Tibial nerve (tissue), 4 donors: ENCODE data around the gene ASTN1. TPM values are rescaled to one million over a fixed set of nuclear protein-coding genes. Genes with fewer than 3 reads are reported as not detected.

Experiments used
- DNase-seq, 2 donors: peaks; one replicate each; pipeline ENCODE4 v3.0.0-alpha.2; 2019; ENCODE audit warnings: low spot score in 2 of 2
- H3K27ac ChIP-seq, 4 donors: fragments of 200-600 bp; sonication (generic) in 3 of 4; one replicate each; pipeline ENCODE4 v1.5.1; 2017 to 2019; ENCODE audit warnings: mild to moderate bottlenecking in 1 of 4
- H3K27me3 ChIP-seq, 2 donors: fragments of 200-600 bp; sonication (generic) in 1 of 2; one replicate each; pipeline versions ENCODE4 v1.5.1 to v1.6.0; 2017 to 2019
- H3K36me3 ChIP-seq, 3 donors: fragments of 200-600 bp; sonication (generic); one replicate each; pipeline ENCODE4 v1.5.1; 2018 to 2019
- H3K4me1 ChIP-seq, 4 donors: fragments of 200-600 bp; sonication (generic) in 3 of 4; one replicate each; pipeline ENCODE4 v1.5.1; 2017 to 2019
- H3K4me3 ChIP-seq, 4 donors: fragments of 200-600 bp; sonication (generic) in 3 of 4; one replicate each; pipeline ENCODE4 v1.5.1; 2017 to 2019; ENCODE audit warnings: mild to moderate bottlenecking in 1 of 4, moderate library complexity in 1 of 4
- H3K9me3 ChIP-seq, 4 donors: fragments of 200-600 bp; sonication (generic) in 3 of 4; one replicate each; pipeline ENCODE4 v1.5.1; 2017 to 2019
- EP300 ChIP-seq, 2 donors: sonication (generic); formaldehyde crosslinking; IDR thresholded peaks; one replicate each; pipeline ENCODE4 v1.6.1; 2017; ENCODE audit warnings: antibody characterized with exemption in 2 of 2, mild to moderate bottlenecking in 1 of 2
- POLR2A ChIP-seq, 2 donors: fragments of 450-650 bp; IDR thresholded peaks; one replicate each; pipeline ENCODE4 v1.6.1; 2017; ENCODE audit warnings: antibody characterized with exemption in 2 of 2, mild to moderate bottlenecking in 2 of 2, moderate library complexity in 2 of 2
- WGBS, 2 donors: methylation state at CpG; one replicate each; pipeline ENCODE4 v1.1.5; 2018; 5-methylcytosine and 5-hydroxymethylcytosine counted together
- total RNA-seq, 4 donors: library from RNA; depleted of rRNA; stranded (reverse); fragments of >200 nt; gene quantifications; one replicate each; pipeline ENCODE4 v1.1.0, GENCODE V29; 2016
- TF ChIP-seq, protein P1 (sequence below), 5 experiments: fragments of 200-600 bp in 3 of 5; fragments of 450-650 bp in 2 of 5; sonication (generic) in 3 of 5; IDR thresholded peaks; one replicate each; pipeline ENCODE4 v1.5.1; 2016 to 2019; ENCODE audit warnings: antibody characterized with exemption in 5 of 5, mild to moderate bottlenecking in 3 of 5, moderate library complexity in 2 of 5

ASTN1 gene
- total RNA-seq, 4 donors from 2014 or later = 0.30 to 0.63 TPM; not detected in 2

DNA sequence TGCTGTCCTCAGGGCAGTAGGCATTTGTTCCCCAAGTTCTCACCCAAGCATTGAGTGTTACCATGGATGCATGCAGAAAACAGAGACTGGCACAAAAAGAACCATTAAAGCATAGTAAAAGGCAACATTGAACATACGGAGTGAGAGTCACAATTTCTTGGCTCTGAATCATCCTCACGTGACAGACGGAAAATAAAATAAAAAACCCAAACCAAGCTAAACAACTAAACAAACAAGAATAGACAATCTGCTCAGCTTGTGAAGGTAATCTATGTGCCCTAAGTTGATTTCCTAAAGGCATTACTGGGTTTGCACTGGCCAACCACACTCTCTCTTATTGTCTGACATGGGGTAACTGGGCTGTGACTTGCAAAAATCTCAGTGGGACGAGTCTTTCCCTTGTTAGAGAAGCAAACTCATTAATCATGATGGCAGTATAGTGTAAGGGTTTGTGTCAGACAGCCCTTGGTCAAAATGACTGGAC is 306.0 kb downstream of the ASTN1 start:
- H3K27ac ChIP-seq = no peak overlapping the region
- DNase-seq = no peak
- WGBS, 2 donors = 44 to 54% methylated on average over 4 of the region's 4 CpGs
- H3K4me1 ChIP-seq = no peaks in the 10 kb centered on the region
- TF ChIP-seq EP300 (IDR thresholded peaks at IDR 0.05) (no peak), POLR2A (IDR thresholded peaks at IDR 0.05) (no peak)
- TF ChIP-seq, protein P1, sequence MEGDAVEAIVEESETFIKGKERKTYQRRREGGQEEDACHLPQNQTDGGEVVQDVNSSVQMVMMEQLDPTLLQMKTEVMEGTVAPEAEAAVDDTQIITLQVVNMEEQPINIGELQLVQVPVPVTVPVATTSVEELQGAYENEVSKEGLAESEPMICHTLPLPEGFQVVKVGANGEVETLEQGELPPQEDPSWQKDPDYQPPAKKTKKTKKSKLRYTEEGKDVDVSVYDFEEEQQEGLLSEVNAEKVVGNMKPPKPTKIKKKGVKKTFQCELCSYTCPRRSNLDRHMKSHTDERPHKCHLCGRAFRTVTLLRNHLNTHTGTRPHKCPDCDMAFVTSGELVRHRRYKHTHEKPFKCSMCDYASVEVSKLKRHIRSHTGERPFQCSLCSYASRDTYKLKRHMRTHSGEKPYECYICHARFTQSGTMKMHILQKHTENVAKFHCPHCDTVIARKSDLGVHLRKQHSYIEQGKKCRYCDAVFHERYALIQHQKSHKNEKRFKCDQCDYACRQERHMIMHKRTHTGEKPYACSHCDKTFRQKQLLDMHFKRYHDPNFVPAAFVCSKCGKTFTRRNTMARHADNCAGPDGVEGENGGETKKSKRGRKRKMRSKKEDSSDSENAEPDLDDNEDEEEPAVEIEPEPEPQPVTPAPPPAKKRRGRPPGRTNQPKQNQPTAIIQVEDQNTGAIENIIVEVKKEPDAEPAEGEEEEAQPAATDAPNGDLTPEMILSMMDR (IDR thresholded peaks at IDR 0.05) = no peak
- no peaks in the 10 kb centered on the region for H3K27me3 ChIP-seq
- H3K36me3 ChIP-seq = no peaks in the 10 kb centered on the region
- H3K9me3 ChIP-seq = no peaks in the 10 kb centered on the region
- no peak overlapping the region for H3K4me3 ChIP-seq

DNA sequence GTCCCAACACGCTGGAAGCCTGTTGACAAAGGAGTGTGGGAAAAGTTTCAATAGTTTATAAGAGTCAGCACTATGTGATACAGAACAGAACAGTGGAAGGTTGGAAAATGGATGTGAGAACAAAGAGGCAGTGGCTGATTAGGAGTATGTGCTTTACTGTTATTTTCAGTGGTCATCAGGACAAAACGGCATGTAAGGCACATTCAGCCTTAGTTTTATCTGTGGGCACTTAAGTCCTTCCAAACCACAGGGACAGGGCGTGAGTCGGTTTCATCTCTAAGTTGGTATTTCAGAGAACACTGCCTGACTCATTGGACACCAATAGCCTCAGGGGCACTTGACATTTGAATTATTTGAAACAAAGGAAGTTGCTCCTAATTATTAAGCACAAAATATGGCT is 306.9 kb downstream of the ASTN1 start:
- H3K27ac ChIP-seq = no peak overlapping the region
- H3K4me3 ChIP-seq = no peak overlapping the region
- H3K9me3 ChIP-seq = no peaks in the 10 kb centered on the region
- H3K27me3 ChIP-seq = no peaks in the 10 kb centered on the region
- H3K4me1 ChIP-seq = no peaks in the 10 kb centered on the region
- no peaks in the 10 kb centered on the region for H3K36me3 ChIP-seq
- WGBS, 2 donors = 56 to 58% methylated on average over 4 of the region's 4 CpGs
- TF ChIP-seq, protein P1 (IDR thresholded peaks at IDR 0.05) = no peak
- TF ChIP-seq POLR2A (IDR thresholded peaks at IDR 0.05) = no peak
- no peak for TF ChIP-seq EP300 (IDR thresholded peaks at IDR 0.05)
- no peak for DNase-seq

DNA sequence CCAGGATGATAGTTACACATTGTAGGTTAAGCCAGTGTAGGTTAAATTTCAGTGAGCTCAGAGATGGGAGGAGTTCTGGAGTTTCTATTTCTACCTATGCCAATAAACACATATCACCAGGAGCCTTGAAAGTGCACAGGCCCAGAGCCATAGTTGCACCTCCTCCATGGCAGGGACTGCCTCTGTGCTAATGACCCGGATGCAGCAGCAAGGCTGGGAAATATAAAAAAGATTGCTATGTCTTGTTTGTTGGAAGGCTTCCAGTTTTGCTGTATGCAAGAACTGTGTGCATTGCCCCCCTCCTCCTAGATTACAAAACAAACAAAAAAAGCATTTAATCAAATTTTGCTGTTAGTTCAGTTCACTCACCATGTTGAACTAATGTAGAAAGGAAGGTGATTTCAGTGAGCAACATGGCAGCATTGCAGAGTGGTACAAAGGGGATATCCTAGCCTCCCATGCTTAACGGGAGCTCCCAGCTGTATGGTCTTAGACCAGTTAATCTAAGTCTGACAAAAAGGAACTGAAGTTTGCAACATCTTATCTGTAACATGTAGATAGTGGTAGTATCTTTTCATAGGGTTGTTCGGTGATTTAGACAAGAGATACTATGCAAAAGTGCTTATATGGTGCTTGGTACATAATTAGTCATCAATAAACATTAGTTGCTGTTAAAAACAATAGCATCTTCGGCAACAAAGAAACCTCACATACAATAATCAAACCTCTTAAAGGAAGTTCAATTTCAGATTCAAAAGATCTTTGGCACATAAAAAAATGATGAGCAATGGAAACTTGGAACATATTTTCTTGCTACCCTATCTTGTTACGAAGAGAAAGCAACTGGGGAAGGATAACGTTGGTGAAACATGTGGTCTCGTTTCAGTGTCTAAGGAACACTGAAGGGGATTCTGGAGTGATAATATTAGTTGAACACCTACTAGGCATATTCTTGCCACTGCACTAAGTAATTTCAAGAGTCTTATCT is 309.5 kb downstream of the ASTN1 start:
- 69 to 73% methylated on average over 7 of the region's 7 CpGs for WGBS, 2 donors
- DNase-seq = no peak
- TF ChIP-seq, protein P1 (IDR thresholded peaks at IDR 0.05) = no peak
- TF ChIP-seq POLR2A (IDR thresholded peaks at IDR 0.05) = no peak
- no peak for TF ChIP-seq EP300 (IDR thresholded peaks at IDR 0.05)

DNA sequence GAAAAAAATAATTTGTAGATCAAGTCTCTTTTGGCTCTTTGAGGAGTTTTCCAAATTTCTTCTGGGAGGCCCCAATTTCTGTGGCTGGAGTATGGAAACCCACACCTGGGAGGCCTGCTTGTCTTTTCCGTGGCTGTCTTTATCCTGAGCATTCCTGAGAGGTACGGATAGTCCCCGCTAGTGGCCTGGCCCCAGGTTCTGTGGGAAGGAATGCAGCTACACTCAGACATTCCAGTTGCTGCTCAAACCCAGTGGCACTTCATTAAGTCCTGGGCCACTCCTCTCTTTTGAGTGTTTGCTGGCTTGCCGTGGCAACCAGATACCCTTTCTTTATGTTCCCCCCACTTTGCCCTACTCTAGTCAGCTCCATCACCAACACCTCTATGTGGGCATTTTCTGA is 310.4 kb downstream of the ASTN1 start:
- no peaks in the 10 kb centered on the region for H3K36me3 ChIP-seq
- no peak overlapping the region for H3K27ac ChIP-seq
- H3K4me3 ChIP-seq = no peak overlapping the region
- no peaks in the 10 kb centered on the region for H3K4me1 ChIP-seq
- 91 to 92% methylated on average over 4 of the region's 4 CpGs for WGBS, 2 donors
- no peaks in the 10 kb centered on the region for H3K27me3 ChIP-seq
- DNase-seq = no peak
- TF ChIP-seq, protein P1 (IDR thresholded peaks at IDR 0.05) = no peak
- TF ChIP-seq POLR2A (IDR thresholded peaks at IDR 0.05) = no peak
- TF ChIP-seq EP300 (IDR thresholded peaks at IDR 0.05) = no peak
- no peaks in the 10 kb centered on the region for H3K9me3 ChIP-seq

More for the DNA sequence above, 309.5 kb downstream of the ASTN1 start:
- Histone ChIP-seq H3K4me1 (no peaks in the 10 kb centered on the region), H3K27me3 (no peaks in the 10 kb centered on the region), H3K36me3 (no peaks in the 10 kb centered on the region), H3K4me3 (no peak overlapping the region), H3K27ac (no peak overlapping the region), H3K9me3 (no peaks in the 10 kb centered on the region)

DNA sequence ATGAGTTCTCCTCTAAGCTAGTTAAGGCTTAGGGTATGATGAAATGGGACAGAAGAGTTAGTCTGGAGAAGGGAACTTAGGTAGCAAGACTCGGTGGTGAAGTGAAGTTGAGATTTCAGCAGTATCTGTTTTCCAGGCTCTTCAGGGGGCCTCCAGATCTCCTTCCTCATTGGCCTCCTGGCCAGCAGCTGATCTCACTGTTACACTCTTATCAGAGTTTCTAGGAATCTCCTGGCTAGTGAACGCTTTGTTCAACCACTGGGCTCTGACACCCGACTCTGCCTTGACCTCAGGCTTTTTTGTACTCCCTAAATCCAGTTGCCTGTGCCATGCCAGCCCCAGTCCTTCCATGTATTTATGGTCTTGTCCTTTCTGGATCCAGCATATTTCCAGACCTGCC is 311.0 kb downstream of the ASTN1 start:
- H3K36me3 ChIP-seq = no peaks in the 10 kb centered on the region
- TF ChIP-seq POLR2A (IDR thresholded peaks at IDR 0.05) (no peak), EP300 (IDR thresholded peaks at IDR 0.05) (no peak)
- 75 to 77% methylated on average over 3 of the region's 3 CpGs for WGBS, 2 donors

More for the DNA sequence above, 311.0 kb downstream of the ASTN1 start:
- no peaks in the 10 kb centered on the region for H3K27me3 ChIP-seq
- H3K27ac ChIP-seq = no peak overlapping the region
- H3K9me3 ChIP-seq = no peaks in the 10 kb centered on the region
- no peaks in the 10 kb centered on the region for H3K4me1 ChIP-seq
- H3K4me3 ChIP-seq = no peak overlapping the region
- no peak for DNase-seq
